ENCODE data around the gene IGLON5. TPM values are rescaled to one million over a fixed set of nuclear protein-coding genes. Genes with fewer than 3 reads are reported as not detected.

IGLON5 gene
- total RNA-seq, 4 donors from 2014 or later: not detected

DNA sequence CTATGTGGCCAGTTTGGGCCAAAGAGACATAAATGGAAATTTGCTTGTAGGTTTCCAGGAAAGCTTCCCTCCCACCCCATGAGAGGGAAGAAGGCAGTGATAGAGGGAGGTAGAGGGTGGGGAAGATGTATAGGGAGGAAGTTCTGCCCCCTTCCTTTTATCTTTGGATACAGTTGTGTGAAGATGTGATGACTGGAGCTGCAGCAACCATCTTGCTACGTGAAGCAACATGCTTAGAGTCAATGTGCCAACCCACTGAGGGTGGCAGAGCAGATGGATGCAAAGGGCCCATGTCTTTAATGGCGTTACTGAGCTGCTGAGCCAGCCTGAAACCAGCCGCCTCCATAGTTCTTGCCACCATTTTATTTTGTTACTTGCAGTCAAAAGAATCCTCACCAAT, 19.7 kb downstream of the IGLON5 start:
- no peak for DNase-seq
- peaks cover 5 to 52% (median 15%) of the 10 kb centered on the region in 4 donors for H3K27me3 ChIP-seq
- TF ChIP-seq POLR2A (IDR thresholded peaks at IDR 0.05): no peak
- TF ChIP-seq, protein P1, sequence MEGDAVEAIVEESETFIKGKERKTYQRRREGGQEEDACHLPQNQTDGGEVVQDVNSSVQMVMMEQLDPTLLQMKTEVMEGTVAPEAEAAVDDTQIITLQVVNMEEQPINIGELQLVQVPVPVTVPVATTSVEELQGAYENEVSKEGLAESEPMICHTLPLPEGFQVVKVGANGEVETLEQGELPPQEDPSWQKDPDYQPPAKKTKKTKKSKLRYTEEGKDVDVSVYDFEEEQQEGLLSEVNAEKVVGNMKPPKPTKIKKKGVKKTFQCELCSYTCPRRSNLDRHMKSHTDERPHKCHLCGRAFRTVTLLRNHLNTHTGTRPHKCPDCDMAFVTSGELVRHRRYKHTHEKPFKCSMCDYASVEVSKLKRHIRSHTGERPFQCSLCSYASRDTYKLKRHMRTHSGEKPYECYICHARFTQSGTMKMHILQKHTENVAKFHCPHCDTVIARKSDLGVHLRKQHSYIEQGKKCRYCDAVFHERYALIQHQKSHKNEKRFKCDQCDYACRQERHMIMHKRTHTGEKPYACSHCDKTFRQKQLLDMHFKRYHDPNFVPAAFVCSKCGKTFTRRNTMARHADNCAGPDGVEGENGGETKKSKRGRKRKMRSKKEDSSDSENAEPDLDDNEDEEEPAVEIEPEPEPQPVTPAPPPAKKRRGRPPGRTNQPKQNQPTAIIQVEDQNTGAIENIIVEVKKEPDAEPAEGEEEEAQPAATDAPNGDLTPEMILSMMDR (IDR thresholded peaks at IDR 0.05): no peak
- peaks cover 0 to 63% (median 0%) of the 10 kb centered on the region in 3 donors for H3K36me3 ChIP-seq
- 58 to 78% methylated on average over 2 to 3 of the region's 3 CpGs for WGBS, 2 donors
- no peak overlapping the region for H3K27ac ChIP-seq
- no peak overlapping the region for H3K4me3 ChIP-seq
- H3K9me3 ChIP-seq: no peaks in the 10 kb centered on the region
- peaks cover 5 to 18% (median 9%) of the 10 kb centered on the region in 3 donors for H3K4me1 ChIP-seq
- intact Hi-C loops (cut with DNase I): loop anchor here (10.0 kb wide), 2 partner anchors 74 to 104 kb away; no protein-coding TSS in a partner anchor

GRCh38 chr19:51331716-51332115, 20.3 kb downstream of the IGLON5 start:
- peaks cover 0 to 68% (median 0%) of the 10 kb centered on the region in 3 donors for H3K36me3 ChIP-seq
- no peak for DNase-seq
- H3K27ac ChIP-seq: no peak overlapping the region
- no peak for TF ChIP-seq POLR2A (IDR thresholded peaks at IDR 0.05)
- TF ChIP-seq, protein P1 (IDR thresholded peaks at IDR 0.05): no peak
- H3K4me1 ChIP-seq: peaks cover 5 to 16% (median 9%) of the 10 kb centered on the region in 3 donors
- peaks cover 5 to 46% (median 15%) of the 10 kb centered on the region in 4 donors for H3K27me3 ChIP-seq
- 81 to 93% methylated on average over 6 of the region's 6 CpGs for WGBS, 2 donors
- no peak overlapping the region for H3K4me3 ChIP-seq
- intact Hi-C loops (cut with DNase I): loop anchor here (10.0 kb wide), 2 partner anchors 73 to 103 kb away; no protein-coding TSS in a partner anchor
- no peaks in the 10 kb centered on the region for H3K9me3 ChIP-seq

DNA sequence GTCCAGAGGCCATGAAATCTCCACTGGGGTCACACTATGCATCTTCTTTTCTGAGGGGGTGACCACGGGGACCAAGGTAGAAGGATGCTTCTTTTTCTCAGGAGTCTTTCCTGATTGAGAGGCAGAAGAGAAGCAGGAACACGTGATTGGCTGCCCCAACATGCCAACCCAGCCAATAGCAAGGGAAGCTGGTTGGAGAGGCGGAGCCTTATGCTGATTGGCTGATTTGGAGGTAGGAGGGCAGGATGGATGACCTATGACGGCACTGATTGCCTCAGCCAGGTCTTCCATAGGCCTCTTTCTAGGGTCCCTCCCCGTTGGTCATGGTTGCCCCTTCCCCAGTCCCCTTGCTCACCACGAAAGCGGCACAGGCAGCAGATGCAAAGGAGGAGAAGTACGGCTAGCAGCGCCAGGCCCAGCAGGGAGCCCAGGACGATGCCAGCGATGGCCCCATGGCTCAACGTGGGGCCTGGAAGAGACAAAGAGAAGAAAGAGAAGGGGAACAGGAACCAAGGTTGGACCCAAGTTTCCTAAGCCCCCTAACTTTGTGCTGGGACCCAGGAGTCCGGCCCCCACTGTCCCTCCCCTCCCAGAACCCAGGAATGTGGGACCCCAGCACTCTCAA, 22.5 kb downstream of the IGLON5 start:
- DNase-seq: no peak
- Histone ChIP-seq H3K27ac (no peak overlapping the region), H3K36me3 (peaks cover 0 to 82% (median 0%) of the 10 kb centered on the region in 3 donors), H3K9me3 (no peaks in the 10 kb centered on the region), H3K4me1 (peaks cover 0 to 13% (median 2%) of the 10 kb centered on the region in 3 donors), H3K27me3 (peaks cover 0 to 24% (median 3%) of the 10 kb centered on the region in 4 donors), H3K4me3 (no peak overlapping the region)
- intact Hi-C loops (cut with DNase I): loop anchor here (10.0 kb wide), 2 partner anchors 71 to 101 kb away; no protein-coding TSS in a partner anchor
- WGBS, 2 donors: 60 to 90% methylated on average over 3 to 9 of the region's 13 CpGs
- TF ChIP-seq, protein P1 (IDR thresholded peaks at IDR 0.05): no peak
- TF ChIP-seq POLR2A (IDR thresholded peaks at IDR 0.05): no peak

GRCh38 chr19:51337141-51337860, 25.9 kb downstream of the IGLON5 start:
- no peak for DNase-seq
- no peaks in the 10 kb centered on the region for H3K27me3 ChIP-seq
- H3K36me3 ChIP-seq: peaks cover 0 to 58% (median 0%) of the 10 kb centered on the region in 3 donors
- H3K4me1 ChIP-seq: peaks cover 11 to 44% (median 12%) of the 10 kb centered on the region in 3 donors
- no peak overlapping the region for H3K27ac ChIP-seq
- 88 to 100% methylated on average over 1 to 3 of the region's 13 CpGs for WGBS, 2 donors
- H3K9me3 ChIP-seq: no peaks in the 10 kb centered on the region
- H3K4me3 ChIP-seq: no peak overlapping the region
- TF ChIP-seq, protein P1 (IDR thresholded peaks at IDR 0.05): no peak
- no peak for TF ChIP-seq POLR2A (IDR thresholded peaks at IDR 0.05)
- intact Hi-C loops (cut with DNase I): loop anchor here (10.0 kb wide), 2 partner anchors 68 to 98 kb away; no protein-coding TSS in a partner anchor
